ENCODE results near the gene SVOPL. TPM values are rescaled to one million over a fixed set of nuclear protein-coding genes. Genes with fewer than 3 reads are reported as not detected.

Gene SVOPL
- total RNA-seq, 1 experiment from 2014 or later: 0.78 TPM

DNA sequence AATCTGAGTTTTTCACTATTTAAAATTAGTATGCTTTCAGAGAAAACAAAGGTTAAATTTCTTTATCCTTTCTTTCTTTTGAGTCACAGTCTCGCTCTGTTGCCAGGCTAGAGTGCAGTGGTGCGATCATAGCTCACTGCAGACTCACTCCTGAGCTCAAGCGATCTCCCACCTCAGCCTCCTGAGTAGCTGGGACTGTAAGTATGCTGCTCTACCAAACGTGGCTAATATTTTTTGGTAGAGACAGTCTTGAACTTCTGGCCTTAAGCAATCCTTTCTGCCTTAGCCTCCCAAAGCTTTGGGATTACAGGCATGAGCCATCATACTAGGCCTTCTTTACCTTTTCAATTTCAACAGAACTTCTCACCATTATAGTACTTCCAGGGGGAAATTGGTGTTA, 127.4 kb downstream of the SVOPL start:
- no TSS peak for BruUV-seq (replicated peaks)
- no peak overlapping the region for H3K27ac Mint-ChIP-seq (ENCODE audit: unreplicated experiment)

DNA sequence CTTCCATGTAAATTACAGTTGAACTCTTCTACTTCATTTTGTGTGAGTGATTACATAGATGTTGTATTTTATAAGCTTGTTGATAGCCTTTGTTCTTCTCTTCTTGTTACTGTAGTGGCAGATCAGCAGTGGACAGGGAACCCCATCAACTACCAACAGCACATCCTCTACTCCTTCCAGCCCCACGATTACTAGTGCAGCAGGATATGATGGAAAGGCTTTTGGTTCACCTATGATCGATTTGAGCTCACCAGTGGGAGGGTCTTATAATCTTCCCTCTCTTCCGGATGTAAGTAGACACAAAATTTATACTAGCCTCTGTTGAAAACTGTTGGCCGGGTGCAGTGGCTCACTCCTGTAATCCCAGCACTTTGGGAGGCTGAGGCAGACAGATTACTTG, 130.4 kb downstream of the SVOPL start:
- intact Hi-C loops (cut with micrococcal nuclease; ENCODE audit: unreplicated experiment): no loop called here
- Mint-ChIP-seq H3K27ac (ENCODE audit: unreplicated experiment) (no peak overlapping the region), H3K9me3 (ENCODE audit: low read depth, unreplicated experiment) (no peaks in the 10 kb centered on the region), H3K36me3 (ENCODE audit: insufficient read depth, unreplicated experiment) (peaks cover 20% of the 10 kb centered on the region), H3K4me3 (ENCODE audit: low read depth, unreplicated experiment) (no peak overlapping the region), H3K27me3 (ENCODE audit: unreplicated experiment) (no peaks in the 10 kb centered on the region), H3K4me1 (ENCODE audit: low read depth, unreplicated experiment) (peaks cover 3% of the 10 kb centered on the region)
- no peak for DNase-seq
- BruUV-seq (replicated peaks): no TSS peak
- TF ChIP-seq, protein P1, sequence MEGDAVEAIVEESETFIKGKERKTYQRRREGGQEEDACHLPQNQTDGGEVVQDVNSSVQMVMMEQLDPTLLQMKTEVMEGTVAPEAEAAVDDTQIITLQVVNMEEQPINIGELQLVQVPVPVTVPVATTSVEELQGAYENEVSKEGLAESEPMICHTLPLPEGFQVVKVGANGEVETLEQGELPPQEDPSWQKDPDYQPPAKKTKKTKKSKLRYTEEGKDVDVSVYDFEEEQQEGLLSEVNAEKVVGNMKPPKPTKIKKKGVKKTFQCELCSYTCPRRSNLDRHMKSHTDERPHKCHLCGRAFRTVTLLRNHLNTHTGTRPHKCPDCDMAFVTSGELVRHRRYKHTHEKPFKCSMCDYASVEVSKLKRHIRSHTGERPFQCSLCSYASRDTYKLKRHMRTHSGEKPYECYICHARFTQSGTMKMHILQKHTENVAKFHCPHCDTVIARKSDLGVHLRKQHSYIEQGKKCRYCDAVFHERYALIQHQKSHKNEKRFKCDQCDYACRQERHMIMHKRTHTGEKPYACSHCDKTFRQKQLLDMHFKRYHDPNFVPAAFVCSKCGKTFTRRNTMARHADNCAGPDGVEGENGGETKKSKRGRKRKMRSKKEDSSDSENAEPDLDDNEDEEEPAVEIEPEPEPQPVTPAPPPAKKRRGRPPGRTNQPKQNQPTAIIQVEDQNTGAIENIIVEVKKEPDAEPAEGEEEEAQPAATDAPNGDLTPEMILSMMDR (IDR thresholded peaks at IDR 0.05; ENCODE audit: unreplicated experiment): no peak
- CTCF ChIA-PET: no interaction called here

More for the DNA sequence above, 127.4 kb downstream of the SVOPL start:
- Mint-ChIP-seq H3K36me3 (ENCODE audit: insufficient read depth, unreplicated experiment) (peaks cover 7% of the 10 kb centered on the region), H3K27me3 (ENCODE audit: unreplicated experiment) (no peaks in the 10 kb centered on the region), H3K9me3 (ENCODE audit: low read depth, unreplicated experiment) (no peaks in the 10 kb centered on the region), H3K4me1 (ENCODE audit: low read depth, unreplicated experiment) (peaks cover 6% of the 10 kb centered on the region), H3K4me3 (ENCODE audit: low read depth, unreplicated experiment) (no peak overlapping the region)
- DNase-seq: no peak
- CTCF ChIA-PET: no interaction called here
- intact Hi-C loops (cut with micrococcal nuclease; ENCODE audit: unreplicated experiment): no loop called here
- TF ChIP-seq, protein P1 (IDR thresholded peaks at IDR 0.05; ENCODE audit: unreplicated experiment): no peak

DNA sequence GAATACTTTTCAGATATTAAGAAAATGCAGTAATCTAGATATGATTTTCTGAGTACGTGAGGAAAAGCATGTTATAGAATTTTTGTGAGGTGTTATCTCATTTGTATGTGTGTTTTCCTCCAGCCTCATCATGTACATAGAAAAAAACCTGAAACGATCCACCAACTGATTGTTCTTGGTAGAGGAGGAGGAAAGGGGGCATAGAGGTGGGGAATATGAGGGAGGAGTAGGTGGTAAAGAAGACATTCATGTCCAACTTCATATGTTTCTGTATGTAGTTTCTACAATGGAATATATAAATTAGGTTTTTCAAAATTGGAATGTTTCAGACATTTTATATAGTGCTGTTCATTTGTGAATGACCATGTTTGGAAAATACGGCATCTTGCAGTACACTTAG, 131.7 kb downstream of the SVOPL start:
- BruUV-seq (replicated peaks): no TSS peak
- peaks cover 28% of the 10 kb centered on the region for H3K36me3 Mint-ChIP-seq (ENCODE audit: insufficient read depth, unreplicated experiment)

DNA sequence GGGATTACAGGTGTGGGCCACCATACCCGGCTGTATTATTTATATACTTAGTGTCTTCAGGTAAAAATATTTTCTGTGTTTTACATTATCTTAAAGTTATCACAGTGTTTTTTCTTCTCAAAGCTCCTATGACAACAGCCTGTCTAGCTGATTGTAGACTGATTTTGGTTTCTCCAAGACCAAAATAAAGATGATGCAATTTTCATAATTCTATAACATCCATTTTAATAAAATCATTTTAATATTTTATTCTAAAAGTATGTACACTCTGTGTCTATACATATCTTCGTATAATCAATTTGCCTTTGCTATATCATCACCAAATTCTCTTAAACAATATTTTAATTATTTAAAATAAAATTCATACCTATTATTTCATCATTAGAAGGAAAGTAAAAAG, 132.5 kb downstream of the SVOPL start:
- H3K4me3 Mint-ChIP-seq (ENCODE audit: low read depth, unreplicated experiment): no peak overlapping the region
- TF ChIP-seq, protein P1 (IDR thresholded peaks at IDR 0.05; ENCODE audit: unreplicated experiment): no peak
- no TSS peak for BruUV-seq (replicated peaks)
- peaks cover 18% of the 10 kb centered on the region for H3K4me1 Mint-ChIP-seq (ENCODE audit: low read depth, unreplicated experiment)
- H3K36me3 Mint-ChIP-seq (ENCODE audit: insufficient read depth, unreplicated experiment): peaks cover 32% of the 10 kb centered on the region
- no peak for DNase-seq
- no peaks in the 10 kb centered on the region for H3K27me3 Mint-ChIP-seq (ENCODE audit: unreplicated experiment)
- intact Hi-C loops (cut with micrococcal nuclease; ENCODE audit: unreplicated experiment): loop anchor here (10.0 kb wide), 2 partner anchors 96 to 274 kb away; no protein-coding TSS in a partner anchor
- H3K9me3 Mint-ChIP-seq (ENCODE audit: low read depth, unreplicated experiment): peaks cover 10% of the 10 kb centered on the region
- CTCF ChIA-PET: interaction anchor here (0.6 kb wide), 1 partner anchor 81 kb away, joined by 3 read pairs; no protein-coding TSS in a partner anchor
- H3K27ac Mint-ChIP-seq (ENCODE audit: unreplicated experiment): no peak overlapping the region

More for the DNA sequence above, 131.7 kb downstream of the SVOPL start:
- Mint-ChIP-seq H3K4me1 (ENCODE audit: low read depth, unreplicated experiment) (peaks cover 10% of the 10 kb centered on the region), H3K27ac (ENCODE audit: unreplicated experiment) (no peak overlapping the region), H3K9me3 (ENCODE audit: low read depth, unreplicated experiment) (peaks cover 10% of the 10 kb centered on the region), H3K4me3 (ENCODE audit: low read depth, unreplicated experiment) (no peak overlapping the region), H3K27me3 (ENCODE audit: unreplicated experiment) (no peaks in the 10 kb centered on the region)
- intact Hi-C loops (cut with micrococcal nuclease; ENCODE audit: unreplicated experiment): loop anchor here (10.0 kb wide), 2 partner anchors 95 to 275 kb away; no protein-coding TSS in a partner anchor
- CTCF ChIA-PET: interaction anchor here (0.6 kb wide), 1 partner anchor 82 kb away, joined by 3 read pairs; no protein-coding TSS in a partner anchor
- DNase-seq: no peak
- TF ChIP-seq, protein P1 (IDR thresholded peaks at IDR 0.05; ENCODE audit: unreplicated experiment): no peak

Data from Calu3 (cell line).